Measurements from ENCODE around the gene IKBKE.

DNA sequence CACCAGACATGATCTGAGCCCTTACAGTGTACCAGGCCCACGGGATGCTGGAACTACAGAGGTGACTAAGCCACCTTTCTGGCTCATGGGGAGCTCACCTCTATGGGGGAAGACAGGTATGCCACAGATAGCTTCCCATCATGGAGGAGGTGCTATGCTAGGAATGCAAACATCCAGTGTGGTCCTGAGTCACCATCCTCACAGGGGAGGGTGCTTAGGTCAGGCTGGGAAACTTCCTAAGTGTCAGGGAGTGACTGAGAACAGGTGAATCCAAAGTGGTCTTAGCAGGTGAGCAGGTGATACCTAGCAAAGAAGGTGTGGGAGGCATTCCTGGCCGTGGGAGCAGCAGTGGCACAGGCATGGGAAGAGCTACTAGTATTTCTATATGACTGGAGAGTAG lies 28.4 kb downstream of the IKBKE start:
- TF ChIP-seq, protein P1, sequence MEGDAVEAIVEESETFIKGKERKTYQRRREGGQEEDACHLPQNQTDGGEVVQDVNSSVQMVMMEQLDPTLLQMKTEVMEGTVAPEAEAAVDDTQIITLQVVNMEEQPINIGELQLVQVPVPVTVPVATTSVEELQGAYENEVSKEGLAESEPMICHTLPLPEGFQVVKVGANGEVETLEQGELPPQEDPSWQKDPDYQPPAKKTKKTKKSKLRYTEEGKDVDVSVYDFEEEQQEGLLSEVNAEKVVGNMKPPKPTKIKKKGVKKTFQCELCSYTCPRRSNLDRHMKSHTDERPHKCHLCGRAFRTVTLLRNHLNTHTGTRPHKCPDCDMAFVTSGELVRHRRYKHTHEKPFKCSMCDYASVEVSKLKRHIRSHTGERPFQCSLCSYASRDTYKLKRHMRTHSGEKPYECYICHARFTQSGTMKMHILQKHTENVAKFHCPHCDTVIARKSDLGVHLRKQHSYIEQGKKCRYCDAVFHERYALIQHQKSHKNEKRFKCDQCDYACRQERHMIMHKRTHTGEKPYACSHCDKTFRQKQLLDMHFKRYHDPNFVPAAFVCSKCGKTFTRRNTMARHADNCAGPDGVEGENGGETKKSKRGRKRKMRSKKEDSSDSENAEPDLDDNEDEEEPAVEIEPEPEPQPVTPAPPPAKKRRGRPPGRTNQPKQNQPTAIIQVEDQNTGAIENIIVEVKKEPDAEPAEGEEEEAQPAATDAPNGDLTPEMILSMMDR (IDR thresholded peaks at IDR 0.05) = no peak
- no peak for TF ChIP-seq POLR2A (IDR thresholded peaks at IDR 0.05)
